ENCODE measurements around the gene ITGAE. TPM values are rescaled to one million over a fixed set of nuclear protein-coding genes. Genes with fewer than 3 reads are reported as not detected.
A peak's percentile ranks its signal among the peaks of the same experiment; 100 is the strongest.

Gene ITGAE
- total and polyA plus RNA-seq, 10 of the 15 experiments (the other 5 are each of a cell fraction or from before 2014, with no cell fraction given) = 13.1 to 161 (median 34.8) TPM

GRCh38 chr17:3723188-3723555 is 77.8 kb downstream of the ITGAE start:
- Histone ChIP-seq H4K20me1 (ENCODE audit: control insufficient read depth, insufficient read depth) (no peaks in the 10 kb centered on the region), H3K27ac (ENCODE audit: control insufficient read depth, insufficient read depth) (peak overlapping the region; percentile 87), H3K9ac (ENCODE audit: control insufficient read depth, insufficient read depth, low read length) (peak overlapping the region; percentile 93), H3K4me3 (peak overlapping the region; percentile 70), H3K4me1 (ENCODE audit: control insufficient read depth, insufficient read depth, low read length) (peaks cover 17% of the 10 kb centered on the region), H3K79me2 (ENCODE audit: control insufficient read depth, insufficient read depth, low read length) (peaks cover 51% of the 10 kb centered on the region), H3K36me3 (ENCODE audit: control insufficient read depth in 2 of 2, insufficient read depth in 2 of 2, low read length in 1 of 2) (peaks cover 1 to 6% of the 10 kb centered on the region in 2 experiments; a peak in 1 of 4 replicates), H3K9me3 (replicated peaks; ENCODE audit: control insufficient read depth, insufficient read depth, low read length) (no peaks in the 10 kb centered on the region), H3K27me3 (replicated peaks in 1 of 2; ENCODE audit: control insufficient read depth in 2 of 2, insufficient read depth in 2 of 2, low read length in 1 of 2) (no peaks in the 10 kb centered on the region), H2AFZ (ENCODE audit: control insufficient read depth, low read depth, low read length) (peak overlapping the region; percentile 87), H3K4me2 (ENCODE audit: control insufficient read depth, insufficient read depth) (peak overlapping the region; percentile 99)
- ATAC-seq (no peak), FAIRE-seq (no peak), DNase-seq (ENCODE audit: low read depth, low spot score) (no peak)
- RAD21 ChIA-PET (ENCODE audit: unreplicated experiment) = interaction anchor here (1.0 to 2.5 kb wide), 9 partner anchors 8 to 104 kb away, joined by 3 to 14 read pairs (median 5); partner anchors contain the start of gene SHPK
- CTCF ChIA-PET = interaction anchor here (0.6 to 3.0 kb wide), 11 partner anchors 9 to 666 kb away, joined by 3 to 13 read pairs (median 5); no protein-coding TSS in a partner anchor
- intact Hi-C loops (cut with micrococcal nuclease; ENCODE audit: unreplicated experiment) (no loop called here), in situ Hi-C loops (cut with MboI) (loop anchor here (25.0 kb wide), 1 partner anchor 1489 kb away; no protein-coding TSS in a partner anchor)
- POLR2A ChIA-PET = interaction anchor here (0.6 to 1.3 kb wide), 5 partner anchors 12 to 87 kb away, joined by 3 to 4 read pairs (median 3); partner anchors contain the start of genes CTNS and SHPK
- 2% methylated on average over 13 of the region's 13 CpGs for WGBS (ENCODE audit: insufficient coverage, insufficient replicate concordance, low lambda C conversion rate, missing lambda C conversion rate)
- BruUV-seq (replicated peaks) = TSS peak; percentile 84
- SMC1A ChIA-PET (ENCODE audit: uncharacterized antibody, unreplicated experiment) = interaction anchor here (0.9 to 3.0 kb wide), 9 partner anchors 10 to 166 kb away, joined by 3 to 33 read pairs (median 4); partner anchors contain the start of genes NCBP3 and P2RX5
- TF ChIP-seq USF1 (IDR thresholded peaks at IDR 0.05; ENCODE audit: borderline replicate concordance, extremely low read length, insufficient read depth, low read depth, low read length) (no peak), TCF12 (IDR thresholded peaks at IDR 0.05; ENCODE audit: low read depth, low read length) (no peak), E2F4 (IDR thresholded peaks at IDR 0.05; ENCODE audit: low read depth, low read length) (no peak), ZNF592 (IDR thresholded peaks at IDR 0.05) (no peak), POU2F2 (IDR thresholded peaks at IDR 0.05; ENCODE audit: borderline replicate concordance, low read depth, low read length) (no peak), BACH1 (IDR thresholded peaks at IDR 0.05; ENCODE audit: borderline replicate concordance) (no peak), HSF1 (IDR thresholded peaks at IDR 0.05; ENCODE audit: low read depth, low read length) (no peak), ATF3 (IDR thresholded peaks at IDR 0.05; ENCODE audit: borderline replicate concordance, extremely low read depth, low read depth, low read length) (no peak), ASH2L (IDR thresholded peaks at IDR 0.05; ENCODE audit: borderline replicate concordance, low read depth) (no peak), PRDM15 (CRISPR knock-in tag; IDR thresholded peaks at IDR 0.05) (no peak)

All from GM12878 (cell line).